Adrenal gland (tissue), 12 donors: ENCODE measurements around the gene SPATA31D1. TPM values are rescaled to one million over a fixed set of nuclear protein-coding genes. Genes with fewer than 3 reads are reported as not detected.

ENCODE experiments used
- DNase-seq, 7 donors: peaks; one replicate each; pipeline ENCODE4 v3.0.0-alpha.2; 2019 to 2020
- H3K27ac ChIP-seq, 5 donors: fragments of 200-600 bp; sonication (generic) in 4 of 5; 1 replicate in 3 of 5; 2 replicates in 2 of 5; pipeline versions ENCODE4 v1.5.1 to v1.8.0; 2016 to 2020; ENCODE audit warnings: mild to moderate bottlenecking in 1 of 5
- H3K27me3 ChIP-seq: fragments of 200-600 bp; 2 replicates; pipeline ENCODE4 v1.8.0; 2021
- H3K36me3 ChIP-seq, 2 donors: fragments of 200-600 bp; replicated peaks in 1 of 2; 1 replicate in 1 of 2; 2 replicates in 1 of 2; pipeline versions ENCODE4 v1.5.1 to v1.8.0; 2018 to 2022
- H3K4me1 ChIP-seq, 2 donors: fragments of 200-600 bp; replicated peaks in 1 of 2; 1 replicate in 1 of 2; 2 replicates in 1 of 2; pipeline versions ENCODE4 v1.5.1 to v1.8.0; 2018 to 2021
- H3K4me3 ChIP-seq, 4 donors: fragments of 200-600 bp; sonication (generic) in 3 of 4; one replicate each; pipeline ENCODE4 v1.5.1; 2016 to 2018
- H3K9me3 ChIP-seq, 3 donors: fragments of 200-600 bp; sonication (generic) in 1 of 3; replicated peaks in 1 of 3; 1 replicate in 2 of 3; 2 replicates in 1 of 3; pipeline versions ENCODE4 v1.5.1 to v1.8.0; 2016 to 2021
- CTCF ChIP-seq, 6 experiments: fragments of 450-650 bp in 4 of 6; fragments of 200-600 bp in 2 of 6; sonication (generic) in 1 of 6; IDR thresholded peaks; 1 replicate in 5 of 6; 2 replicates in 1 of 6; pipeline versions ENCODE4 v1.5.1 to v1.8.0; 2016 to 2021; ENCODE audit warnings: antibody characterized with exemption in 6 of 6, mild to moderate bottlenecking in 2 of 6, moderate library complexity in 1 of 6
- POLR2A ChIP-seq, 2 donors: fragments of 450-650 bp; IDR thresholded peaks; one replicate each; pipeline ENCODE4 v1.6.1; 2017; ENCODE audit warnings: antibody characterized with exemption in 2 of 2, mild to moderate bottlenecking in 2 of 2, moderate library complexity in 1 of 2
- WGBS, 4 donors: extraction: QIAGEN DNeasy Blood & Tissue Kit in 2 of 4; methylation state at CpG; one replicate each; pipeline versions ENCODE4 v1.1.5 to v1.1.7; 2013 to 2017; 5-methylcytosine and 5-hydroxymethylcytosine counted together
- intact Hi-C, 2 donors: fragments of 100-400 bp; cut with DNase I; formaldehyde crosslinking; loops; one replicate each; pipeline versions ENCODE4 v1.14.1 to v1.15.0; 2022 to 2023
- polyA plus RNA-seq, 3 donors: library from polyadenylated mRNA; stranded (reverse); fragments of 200-250 nt in 2 of 3; fragments of 350-450 nt in 1 of 3; fragmentation: Illumina TruSeq in 1 of 3; extraction: RNeasy Lipid Tissue Mini Kit (QIAGEN cat#74804) in 1 of 3; gene quantifications; one replicate each; pipeline ENCODE4 v1.2.3, GENCODE V29; 2013 to 2014
- total RNA-seq, 9 donors: library from RNA; depleted of rRNA in 4 of 9; stranded (reverse); fragments of >200 nt in 4 of 9; fragments of 120-200 nt in 1 of 9; fragmentation: NEBNext Ultra II Directional in 1 of 9; extraction: Animal tissue kit (Norgen Biotek cat#: 25700) in 1 of 9; gene quantifications; one replicate each; pipeline versions ENCODE4 v1.1.0 to v1.2.4, GENCODE V29; 2013 to 2023
- donor health status: healthy with polysubstance abuse.
- donor health status: Bipolar disorder and iron deficiency.
- donor health status: DM: yes; HTN: yes; CAD: no.
- donor health status: DM: no; HTN: no; CAD: no.
- donor health status: DM: no; HTN: no; CAD: no.
- donor health status: DM: yes; HTN: yes; CAD: no.

Gene SPATA31D1
- total and polyA plus RNA-seq, 12 donors = not detected

- Histone ChIP-seq H3K4me3 (no peak overlapping the region), H3K36me3 (no peaks in the 10 kb centered on the region), H3K9me3 (no peaks in the 10 kb centered on the region), H3K4me1 (no peaks in the 10 kb centered on the region), H3K27me3 (no peaks in the 10 kb centered on the region), H3K27ac (no peak overlapping the region)
- intact Hi-C loops = no loop called here
- WGBS, 4 donors = 83 to 90% (median 89%) methylated on average over 4 to 5 of the region's 5 CpGs
- TF ChIP-seq POLR2A (IDR thresholded peaks at IDR 0.05) = no peak
- TF ChIP-seq CTCF (IDR thresholded peaks at IDR 0.05) = no peak
- DNase-seq = no peak
These were observed 5.1 kb downstream of the SPATA31D1 start for GRCh38 chr9:81993656-81994055.

DNA sequence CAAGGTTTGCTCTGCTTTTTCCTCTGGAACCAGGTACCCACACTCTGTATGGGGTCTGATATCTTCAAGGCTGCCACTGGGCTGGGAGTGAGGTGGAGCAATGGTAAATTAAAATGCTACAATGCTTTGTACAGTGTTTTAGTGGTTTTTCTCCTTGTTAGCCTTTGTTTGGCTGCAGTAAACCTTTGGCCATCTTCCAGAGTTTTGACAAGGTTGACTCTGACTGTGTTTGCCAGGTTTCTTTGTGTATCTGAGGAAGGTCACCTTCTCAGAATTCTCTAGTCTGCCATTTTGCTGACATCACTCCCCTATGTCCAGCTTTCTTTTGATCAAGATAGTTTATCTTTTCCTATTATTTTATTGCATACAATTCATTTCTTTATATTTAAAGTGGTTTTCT lies 11.2 kb downstream of the SPATA31D1 start:
- no peaks in the 10 kb centered on the region for H3K36me3 ChIP-seq
- peaks cover 0 to 7% of the 10 kb centered on the region in 2 donors for H3K4me1 ChIP-seq
- H3K4me3 ChIP-seq = no peak overlapping the region
- intact Hi-C loops = no loop called here
- H3K27me3 ChIP-seq = no peaks in the 10 kb centered on the region
- H3K9me3 ChIP-seq = no peaks in the 10 kb centered on the region
- no peak for TF ChIP-seq CTCF (IDR thresholded peaks at IDR 0.05)
- no peak for TF ChIP-seq POLR2A (IDR thresholded peaks at IDR 0.05)
- DNase-seq = peak; percentile 36 to 72 (median 59)
- H3K27ac ChIP-seq = peak overlapping the region in 1 of 5 donors; percentile 17

GRCh38 chr9:82010711-82011110 lies 22.1 kb downstream of the SPATA31D1 start:
- WGBS, 4 donors = 31 to 65% (median 52%) methylated on average over 1 of the region's 1 CpG
- H3K27ac ChIP-seq = no peak overlapping the region
- H3K36me3 ChIP-seq = no peaks in the 10 kb centered on the region
- TF ChIP-seq POLR2A (IDR thresholded peaks at IDR 0.05) = no peak
- TF ChIP-seq CTCF (IDR thresholded peaks at IDR 0.05) = no peak
- no peak for DNase-seq
- no peak overlapping the region for H3K4me3 ChIP-seq
- no peaks in the 10 kb centered on the region for H3K27me3 ChIP-seq
- intact Hi-C loops = no loop called here
- no peaks in the 10 kb centered on the region for H3K9me3 ChIP-seq
- no peaks in the 10 kb centered on the region for H3K4me1 ChIP-seq

GRCh38 chr9:82011133-82011532 lies 22.6 kb downstream of the SPATA31D1 start:
- no peaks in the 10 kb centered on the region for H3K9me3 ChIP-seq
- intact Hi-C loops = no loop called here
- no peaks in the 10 kb centered on the region for H3K4me1 ChIP-seq
- DNase-seq = no peak
- H3K36me3 ChIP-seq = no peaks in the 10 kb centered on the region
- TF ChIP-seq POLR2A (IDR thresholded peaks at IDR 0.05) (no peak), CTCF (IDR thresholded peaks at IDR 0.05) (no peak)
- H3K27me3 ChIP-seq = no peaks in the 10 kb centered on the region
- WGBS, 4 donors = 90 to 94% (median 94%) methylated on average over 3 of the region's 3 CpGs
- no peak overlapping the region for H3K4me3 ChIP-seq
- no peak overlapping the region for H3K27ac ChIP-seq
